GM19240 (cell line): Measurements from ENCODE around the gene ANKS3.

Experiments
- DNase-seq: peaks from one replicate; pipeline ENCODE4 v3.0.0; 2011; ENCODE audit warnings: low spot score; ENCODE audit not compliant: insufficient read length

The ANKS3 gene

DNA sequence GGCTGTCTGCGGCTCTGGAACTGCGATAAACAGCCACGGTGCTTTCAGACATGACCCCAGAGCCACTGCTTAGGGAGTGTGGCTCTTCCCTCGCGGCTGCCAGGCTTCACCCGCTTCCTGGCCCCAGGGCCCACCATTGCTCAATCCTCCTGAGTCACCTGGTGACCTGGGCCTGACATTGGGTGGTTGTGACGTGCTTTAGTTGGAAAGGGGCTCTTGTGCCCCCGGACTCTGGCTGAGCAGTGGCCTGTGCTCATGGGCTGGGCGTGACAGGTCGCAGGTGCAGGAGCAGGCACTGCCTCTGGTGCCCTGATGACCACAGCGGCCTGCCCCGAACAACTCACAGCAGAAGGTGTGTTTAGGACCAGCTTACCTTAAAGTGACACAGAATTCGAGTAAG is 49.3 kb downstream of the ANKS3 start:
- DNase-seq: no peak

DNA sequence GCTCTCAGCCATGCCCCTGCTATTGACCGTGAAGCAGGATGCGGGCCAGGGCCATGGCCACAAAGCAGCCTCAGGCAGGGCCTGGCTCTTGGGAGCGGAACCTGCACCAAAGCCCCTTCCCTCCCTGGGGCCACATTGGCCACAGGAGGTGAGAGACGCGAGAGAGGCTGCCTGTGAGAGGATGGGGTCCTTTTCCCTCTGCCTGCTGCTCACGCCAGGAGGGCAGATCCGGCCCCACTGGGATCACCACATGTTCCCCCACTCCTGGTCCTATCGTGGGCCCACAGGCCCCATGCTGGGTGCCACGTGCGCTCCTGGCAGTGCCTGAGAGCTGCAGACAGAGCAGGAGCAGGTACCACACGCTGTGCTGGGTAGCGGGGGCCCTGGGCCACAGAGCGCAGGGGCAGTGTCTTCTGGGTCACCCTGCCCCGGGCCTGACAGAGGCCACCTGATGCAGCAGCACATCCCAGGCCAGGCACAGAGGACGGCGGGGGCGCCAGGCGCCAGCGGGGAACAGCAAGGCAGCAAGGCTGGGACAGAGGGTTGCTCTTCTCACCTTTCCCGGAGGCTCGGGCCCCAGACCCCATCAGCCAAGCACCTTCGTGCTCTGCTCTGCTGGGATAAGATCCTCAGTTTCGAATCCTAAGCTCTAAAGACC is 49.9 kb downstream of the ANKS3 start:
- DNase-seq: no peak

DNA sequence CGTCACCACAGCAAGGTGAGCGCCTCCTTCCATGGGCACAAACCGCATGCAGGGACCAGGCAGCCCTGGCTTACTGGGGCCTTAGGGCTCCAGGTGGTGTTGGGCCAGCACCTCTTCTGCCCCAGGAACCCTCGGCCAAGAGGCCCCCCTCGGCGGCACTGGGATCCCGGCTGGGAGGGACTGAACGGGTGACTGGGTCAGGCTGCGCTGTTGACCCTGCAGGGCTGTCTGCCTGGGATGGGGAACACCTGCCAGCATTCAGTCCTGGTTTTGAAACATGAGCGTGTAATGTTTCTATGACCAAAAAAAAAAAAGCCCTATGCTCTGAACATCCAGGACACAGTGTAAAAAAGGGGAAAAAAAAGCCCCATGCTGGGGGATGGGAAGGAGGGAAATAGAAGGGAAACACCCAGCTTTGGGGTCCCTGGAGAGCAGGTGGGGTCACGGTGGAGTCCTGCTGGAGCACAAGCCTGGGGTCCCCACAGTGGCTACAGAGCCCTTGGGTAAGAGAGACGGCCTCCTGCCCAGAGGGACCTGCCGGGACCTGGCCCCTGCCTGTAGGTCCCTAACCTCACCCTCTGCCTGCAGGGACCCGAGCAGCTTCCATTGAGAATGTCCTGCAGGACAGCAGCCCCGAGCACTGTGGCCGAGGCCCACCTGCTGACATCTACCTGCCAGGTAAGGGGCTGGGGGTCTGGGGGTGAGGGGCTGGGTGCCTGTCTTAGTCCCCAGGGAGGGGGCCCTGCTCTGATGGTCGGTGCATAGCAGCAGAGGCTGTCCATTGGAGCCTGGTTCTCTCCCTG is 50.6 kb downstream of the ANKS3 start:
- DNase-seq: no peak

DNA sequence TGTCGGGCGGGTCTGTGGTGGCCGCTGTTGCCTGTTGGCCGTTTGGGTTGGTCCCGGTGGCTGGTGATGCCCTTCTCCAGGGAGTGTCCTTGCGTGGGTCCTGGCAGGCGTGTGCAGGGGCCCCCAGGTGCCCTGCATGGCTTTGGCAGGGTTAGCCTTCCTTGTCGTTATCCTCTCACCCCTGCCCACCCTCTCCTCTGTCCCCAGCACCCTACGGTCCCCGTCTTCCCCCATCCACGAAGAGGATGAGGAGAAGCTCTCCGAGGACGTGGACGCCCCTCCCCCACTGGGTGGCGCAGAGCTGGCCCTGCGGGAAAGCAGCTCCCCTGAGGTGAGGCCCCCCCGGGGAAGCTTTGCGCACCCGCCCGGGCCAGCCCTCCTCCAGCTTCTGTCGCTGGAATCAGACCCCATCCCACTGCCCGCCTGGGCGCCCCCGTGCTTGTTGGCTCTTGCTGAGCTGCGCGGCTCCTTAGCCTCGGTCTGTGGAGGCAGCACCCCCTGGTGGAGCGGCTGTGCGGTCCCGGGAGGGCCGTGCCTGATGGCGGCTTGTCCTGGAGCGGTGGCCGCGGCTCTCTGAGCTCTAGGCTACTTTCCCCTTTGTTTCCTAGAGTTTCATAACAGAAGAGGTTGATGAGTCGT is 51.3 kb downstream of the ANKS3 start:
- DNase-seq: no peak

DNA sequence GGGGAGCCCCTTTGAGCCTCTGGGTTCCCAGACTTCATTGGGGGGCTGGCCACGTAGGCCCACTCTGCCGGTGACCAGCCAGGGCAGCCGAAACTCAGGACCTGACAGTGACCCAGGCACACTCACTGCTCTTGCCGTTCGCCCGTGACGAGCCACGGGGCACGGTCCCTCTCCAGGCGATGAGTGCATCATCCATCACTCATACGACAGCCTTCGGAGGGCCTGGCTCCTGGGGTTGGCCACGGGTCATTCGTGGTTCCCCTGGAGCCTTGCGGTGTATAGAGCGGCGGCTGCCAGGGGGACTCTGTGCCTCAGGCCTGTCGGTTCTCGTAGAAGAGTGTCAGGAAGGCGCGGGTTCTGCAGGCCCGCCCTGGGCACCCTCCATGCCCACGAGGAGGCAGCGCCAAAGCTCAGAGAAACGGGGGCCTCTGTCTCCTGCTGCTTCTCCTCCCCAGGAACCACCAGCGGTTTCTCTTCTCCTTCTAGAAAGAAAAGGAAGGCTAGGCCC is 51.9 kb downstream of the ANKS3 start:
- DNase-seq: no peak

DNA sequence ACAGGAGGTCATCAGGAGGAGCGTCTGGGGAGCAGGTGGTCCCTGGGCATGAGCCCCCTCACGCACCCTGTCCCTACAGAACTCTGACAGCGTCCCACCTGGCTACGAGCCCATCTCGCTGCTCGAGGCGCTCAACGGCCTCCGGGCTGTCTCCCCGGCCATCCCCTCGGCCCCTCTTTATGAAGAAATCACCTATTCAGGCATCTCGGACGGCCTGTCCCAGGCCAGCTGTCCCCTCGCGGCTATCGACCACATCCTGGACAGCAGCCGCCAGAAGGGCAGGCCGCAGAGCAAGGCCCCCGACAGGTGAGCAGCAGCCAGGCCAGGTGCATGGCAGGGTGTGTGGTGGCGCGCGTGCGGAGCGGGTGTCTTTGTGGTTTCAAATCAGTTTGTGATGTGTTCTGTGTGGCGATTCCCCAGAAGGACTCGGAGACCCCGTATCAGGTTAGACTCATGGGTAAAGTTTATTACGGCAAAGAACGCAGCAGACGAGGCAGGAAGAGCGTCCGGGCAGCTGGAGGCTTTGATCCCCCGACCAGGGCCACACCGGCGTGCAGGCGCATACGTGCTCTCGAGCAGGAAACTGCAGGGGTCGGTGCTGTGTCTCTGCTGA is 52.5 kb downstream of the ANKS3 start:
- no peak for DNase-seq

DNA sequence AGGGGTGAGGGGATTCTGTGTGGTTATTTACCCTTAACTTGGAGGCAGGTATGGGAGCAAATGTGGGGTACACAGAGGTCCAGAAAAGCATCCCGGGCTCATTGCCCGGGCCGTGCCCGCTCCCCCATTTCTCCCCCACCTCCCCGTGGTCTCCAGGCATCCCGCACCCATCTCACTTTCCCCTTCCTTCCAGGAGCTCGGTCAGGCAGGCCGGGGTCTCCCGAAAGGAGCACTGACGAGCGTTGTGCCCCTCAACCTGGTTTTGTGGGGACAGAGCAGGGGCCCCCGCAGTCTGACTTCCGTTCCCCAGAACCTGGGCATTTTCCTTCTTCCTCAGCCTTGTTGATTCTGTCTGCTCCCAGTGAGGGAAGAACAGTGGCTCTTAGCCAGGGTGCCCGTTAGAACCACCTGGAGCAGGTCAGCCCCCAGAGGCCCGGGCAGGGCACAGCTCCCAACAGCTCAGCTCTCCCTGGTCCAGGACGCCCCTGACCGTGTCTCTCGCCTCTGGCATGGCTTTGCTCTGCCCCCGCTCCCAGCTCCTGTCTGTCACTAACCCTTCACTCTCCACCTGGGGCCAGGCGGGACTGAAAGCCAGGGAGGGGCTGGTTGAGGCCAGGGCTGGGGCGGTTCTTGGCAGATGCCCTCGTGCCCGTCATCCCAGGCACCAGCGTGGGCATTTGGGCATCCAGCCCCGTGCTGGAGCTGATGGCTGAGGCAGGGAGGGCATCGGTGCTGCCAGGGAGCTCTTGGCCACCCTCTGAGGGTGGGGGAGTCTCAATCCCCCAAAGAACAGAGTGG is 53.2 kb downstream of the ANKS3 start:
- no peak for DNase-seq

DNA sequence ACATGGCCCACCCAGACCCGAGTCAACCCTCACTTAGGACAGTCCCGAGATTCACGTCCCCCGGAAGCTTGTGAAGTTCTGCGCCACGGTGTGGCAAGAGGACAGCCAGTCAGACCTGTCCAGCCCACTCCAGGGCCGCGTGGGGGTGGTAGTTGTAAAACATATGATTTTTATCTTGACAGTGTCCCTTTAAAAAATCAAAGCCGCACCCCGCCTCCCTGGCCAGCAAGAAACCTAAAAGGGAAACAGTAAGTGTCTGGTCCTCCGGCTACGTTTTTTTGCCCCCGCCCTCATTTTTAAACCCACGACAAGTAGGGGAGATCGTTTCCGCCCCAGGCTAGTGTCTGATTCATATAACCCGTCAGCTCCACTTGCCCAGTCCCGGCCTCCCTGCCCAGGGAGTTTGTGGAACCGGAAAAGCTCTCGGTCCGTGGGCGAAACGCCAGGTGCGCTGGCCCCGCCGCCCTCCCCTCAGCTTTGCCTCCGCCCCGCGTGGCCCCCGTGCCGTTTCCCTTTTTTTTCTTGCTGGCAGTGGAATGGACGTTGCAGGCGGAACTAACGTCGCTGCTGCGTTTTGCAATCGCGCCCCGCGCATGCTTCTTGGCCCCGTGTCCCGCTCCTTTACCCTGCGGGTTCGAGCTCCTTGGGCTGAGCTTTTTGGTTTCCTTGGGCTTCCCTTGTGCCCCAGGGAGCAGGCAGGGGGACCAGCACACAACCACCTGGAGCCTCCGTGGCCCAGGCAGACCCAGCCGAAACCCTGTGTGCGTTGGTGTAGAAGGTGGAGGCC is 54.0 kb downstream of the ANKS3 start:
- DNase-seq: no peak

DNA sequence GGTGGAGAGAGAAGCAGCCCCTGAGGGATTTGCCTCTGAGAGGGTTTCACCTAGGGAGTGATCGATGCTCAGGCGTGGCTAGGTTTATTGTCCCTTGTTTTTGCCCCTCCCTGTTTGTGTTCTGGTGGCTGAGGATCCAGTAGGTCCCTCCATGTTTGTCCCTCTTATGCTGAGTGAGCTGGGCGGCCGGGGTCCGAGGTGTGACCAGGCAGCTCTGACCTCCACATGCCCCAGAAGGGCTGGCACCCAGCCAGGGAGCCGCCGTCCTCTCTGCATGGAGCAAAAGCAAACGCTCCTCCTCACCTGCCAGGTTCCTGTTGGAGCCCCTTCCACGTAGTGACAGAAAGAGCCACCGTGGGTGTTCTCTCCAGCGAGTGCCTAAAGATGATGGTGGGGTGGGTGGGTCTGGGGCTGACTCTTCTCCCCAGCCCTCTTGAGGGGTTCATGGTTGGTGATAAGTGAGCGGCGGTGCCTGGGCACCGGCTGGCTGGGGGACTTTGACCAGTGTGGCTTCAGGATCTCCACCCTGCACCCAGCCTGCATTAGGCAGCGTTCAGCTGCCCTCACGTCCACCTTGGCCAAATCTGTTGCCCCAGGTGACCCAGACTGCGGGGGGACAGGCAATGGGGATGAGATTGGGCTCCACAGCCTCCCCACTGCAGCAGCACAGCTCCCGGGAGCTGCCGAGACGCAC is 54.8 kb downstream of the ANKS3 start:
- no peak for DNase-seq

DNA sequence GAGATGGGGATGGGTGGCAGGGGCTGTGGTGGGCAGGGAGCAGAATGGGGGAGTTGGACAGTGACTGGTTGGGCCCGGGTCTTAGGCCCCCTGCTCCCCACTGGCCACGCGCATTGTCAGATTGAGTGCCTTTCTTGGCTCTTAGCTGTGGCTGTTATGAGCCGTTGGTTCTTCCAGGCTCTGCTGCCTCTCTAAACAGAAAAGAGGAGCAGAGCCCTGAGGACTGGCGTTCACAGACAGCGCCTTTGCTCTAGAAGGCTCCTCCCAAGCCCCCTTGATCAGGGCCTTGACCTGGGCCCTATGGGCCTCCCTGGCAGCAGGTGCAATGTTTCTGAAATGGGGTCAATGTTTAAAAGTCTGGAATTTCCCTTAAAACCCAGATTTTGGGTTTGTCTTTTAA is 55.5 kb downstream of the ANKS3 start:
- no peak for DNase-seq

DNA sequence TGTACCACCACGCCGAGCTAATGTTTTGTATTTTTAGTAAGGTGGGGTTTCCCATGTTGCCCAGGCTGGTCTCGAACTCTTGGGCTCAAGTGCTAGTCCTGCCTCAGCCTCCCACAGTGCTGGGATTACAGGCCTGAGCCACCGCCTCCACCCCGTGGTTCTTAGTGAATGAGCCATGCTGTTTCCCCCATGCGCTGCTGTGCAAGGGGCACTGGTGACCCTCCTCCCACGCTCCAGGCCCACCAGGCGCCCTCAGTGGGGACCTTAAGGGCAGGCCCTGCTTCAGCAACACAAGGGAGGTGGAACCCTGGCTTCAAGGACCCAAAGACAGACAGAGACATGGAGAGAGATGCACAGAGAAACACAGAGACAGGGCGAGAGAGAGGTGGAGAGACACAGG is 56.1 kb downstream of the ANKS3 start:
- no peak for DNase-seq

DNA sequence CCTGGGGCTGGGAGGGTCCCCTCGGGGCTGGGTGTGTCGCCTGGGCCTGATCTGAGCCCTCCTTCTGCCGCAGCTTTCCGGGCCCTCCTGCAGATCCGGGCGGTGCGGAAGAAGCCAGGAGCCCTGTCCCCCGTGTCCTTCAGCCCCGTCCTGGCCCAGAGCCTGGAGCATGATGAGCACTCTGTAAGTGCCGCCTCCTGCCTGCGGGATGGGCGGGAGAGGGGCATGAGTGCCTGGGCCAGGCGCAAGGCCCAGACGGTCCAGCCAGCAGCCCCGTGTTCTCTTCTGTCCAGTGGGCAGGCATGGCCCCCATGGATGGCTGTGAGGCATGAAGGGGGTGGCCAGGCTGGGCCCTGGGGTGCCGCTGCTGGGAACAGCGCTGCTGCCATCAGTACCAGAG is 56.7 kb downstream of the ANKS3 start:
- DNase-seq: no peak

DNA sequence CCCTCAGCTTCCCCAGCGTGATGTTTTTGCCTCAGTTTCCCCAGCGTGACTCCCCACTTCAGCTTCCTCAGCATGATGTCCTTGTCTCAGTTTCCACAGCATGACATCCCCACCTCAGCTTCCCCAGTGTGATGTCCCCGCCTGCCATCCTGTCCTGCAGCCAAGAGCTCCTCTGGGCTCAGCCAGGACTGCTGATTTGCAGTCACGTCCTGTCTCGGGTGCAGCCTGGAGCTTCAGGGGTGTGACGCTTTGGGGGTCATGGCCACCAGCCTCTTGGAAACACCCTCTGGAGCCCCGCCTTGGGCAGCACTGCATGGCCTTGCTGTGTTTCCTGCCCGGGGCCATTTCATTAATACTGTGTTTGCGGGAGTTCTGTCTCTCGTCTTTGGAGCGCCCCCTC is 57.2 kb downstream of the ANKS3 start:
- DNase-seq: no peak

DNA sequence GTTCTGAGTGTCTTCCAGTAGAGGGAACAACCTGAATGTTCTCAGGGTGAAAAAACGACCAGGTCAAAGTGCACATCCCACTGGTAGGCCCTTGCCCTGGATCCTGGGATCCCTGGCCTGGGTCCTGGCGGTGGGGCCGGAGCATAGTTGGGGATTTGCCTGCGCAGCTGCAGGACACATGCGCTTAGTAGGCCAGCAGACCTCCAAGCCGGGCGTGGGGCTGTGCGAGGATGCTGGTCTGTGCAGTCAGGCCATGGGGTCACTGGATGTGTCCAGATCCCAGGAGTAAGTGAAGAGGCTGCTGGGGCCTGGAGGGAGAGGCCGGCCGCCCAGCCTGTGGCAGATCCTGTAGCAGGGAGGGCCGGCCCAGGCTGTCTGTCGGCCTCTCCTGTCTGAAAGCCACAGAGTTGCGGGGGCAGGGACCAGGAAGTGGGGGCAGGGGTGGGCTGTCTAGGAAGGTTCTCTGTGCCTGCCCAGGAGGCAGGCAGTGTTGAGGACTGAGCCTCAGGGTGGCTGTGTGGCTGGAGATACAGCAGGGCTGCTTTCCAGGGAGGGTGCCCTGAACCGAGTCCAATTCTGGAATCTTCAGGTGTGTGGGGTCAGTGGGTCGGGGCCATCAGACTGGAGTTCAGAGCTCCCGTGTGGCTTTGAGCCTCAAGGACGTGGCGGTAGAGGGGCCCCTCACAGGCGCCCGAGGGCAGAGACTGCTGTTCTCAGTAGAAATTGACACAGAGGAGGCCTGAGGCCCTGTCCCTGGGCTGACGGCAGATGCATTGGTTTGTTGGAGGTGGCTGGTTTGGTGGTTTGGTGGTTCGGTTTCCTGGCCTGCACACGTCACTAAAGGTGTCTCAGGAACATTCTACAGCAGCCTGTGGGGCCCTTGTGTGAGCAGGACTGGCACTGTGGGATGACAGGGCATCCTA is 57.9 kb downstream of the ANKS3 start:
- no peak for DNase-seq

DNA sequence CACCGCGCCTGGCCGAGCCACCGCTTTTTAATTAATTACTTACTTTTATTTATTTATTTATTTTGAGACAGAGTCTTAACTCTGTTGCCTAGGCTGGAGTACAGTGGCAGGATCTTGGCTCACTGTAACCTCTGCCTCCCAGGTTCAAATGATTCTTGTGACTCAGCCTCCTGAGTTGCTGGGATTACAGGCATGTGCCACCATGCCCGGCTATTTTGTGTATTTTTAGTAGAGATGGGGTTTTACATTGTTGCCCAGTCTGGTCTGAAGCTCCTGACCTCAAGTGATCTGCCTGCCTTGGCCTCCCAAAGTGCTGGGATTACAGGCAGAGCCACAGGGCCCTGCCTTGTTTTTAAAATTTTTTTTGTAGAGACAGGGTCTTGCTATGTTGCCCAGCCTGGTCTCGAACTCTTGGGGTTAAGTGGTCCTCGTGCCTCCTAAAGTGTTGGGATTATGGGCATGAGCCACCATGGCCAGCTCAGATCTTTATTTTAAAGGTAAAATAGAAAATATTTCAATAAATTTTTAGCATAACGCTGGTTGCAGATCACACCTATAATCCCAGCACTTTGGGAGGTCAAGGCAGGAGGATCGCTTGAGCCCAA is 59.0 kb downstream of the ANKS3 start:
- no peak for DNase-seq

DNA sequence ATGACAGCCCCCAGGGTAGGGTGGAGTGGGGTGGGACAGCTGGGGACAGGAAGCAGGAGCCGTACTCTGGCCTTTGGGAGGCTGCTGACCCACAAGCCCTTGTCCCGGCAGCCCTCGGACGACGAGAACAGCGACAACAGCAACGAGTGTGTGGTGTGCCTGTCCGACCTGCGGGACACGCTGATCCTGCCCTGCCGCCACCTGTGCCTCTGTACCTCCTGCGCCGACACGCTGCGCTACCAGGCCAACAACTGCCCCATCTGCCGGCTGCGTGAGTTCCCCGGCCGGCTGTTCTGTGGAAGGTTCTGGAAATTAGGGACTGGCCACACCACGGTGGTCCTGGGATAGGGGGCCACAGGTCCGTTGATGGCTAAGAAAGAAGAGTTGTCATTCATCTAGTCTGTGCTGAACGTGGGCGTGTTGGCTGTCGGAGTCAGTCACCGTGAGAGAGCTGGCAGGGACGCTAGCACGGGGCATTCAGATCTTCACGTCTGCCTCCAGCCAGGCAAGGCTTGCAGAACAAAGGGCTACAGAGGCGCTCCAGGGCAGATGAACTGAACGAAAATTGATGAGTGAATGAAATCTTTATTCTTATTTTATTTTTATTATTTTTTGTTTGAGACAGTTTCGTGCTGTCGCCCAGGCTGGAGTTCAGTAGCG is 60.6 kb downstream of the ANKS3 start:
- no peak for DNase-seq

DNA sequence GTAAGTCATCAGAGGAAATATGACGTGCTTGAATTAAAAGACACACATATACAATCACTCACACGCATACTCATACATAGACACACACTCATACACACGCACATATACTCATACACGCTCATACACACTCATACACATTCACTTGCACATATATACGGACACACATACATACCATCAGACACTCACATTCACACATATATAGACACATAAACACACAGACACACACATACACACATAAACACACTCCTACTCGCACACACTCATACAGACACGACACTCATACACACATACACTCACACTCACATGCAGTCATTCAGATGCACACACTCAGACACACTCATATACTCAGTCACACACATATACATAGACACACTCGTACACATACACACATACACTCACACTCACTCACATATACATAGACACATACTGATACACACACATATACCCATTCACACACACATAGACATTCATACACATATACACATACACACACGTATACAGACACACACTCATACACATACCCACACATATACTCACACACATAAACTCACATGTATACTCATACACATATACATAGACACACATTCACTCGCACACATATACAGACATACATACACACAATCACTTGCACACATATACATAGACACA is 65.6 kb downstream of the ANKS3 start:
- DNase-seq: no peak
